Neural cell (in vitro differentiated cells): Measurements from ENCODE around the gene RAB3A. TPM values are rescaled to one million over a fixed set of nuclear protein-coding genes. Genes with fewer than 3 reads are reported as not detected.

Experiments
- H2AFZ ChIP-seq: fragments of 200-600, 300-800 bp; sonication (generic), shearing (Covaris generic); 2 replicates; pipeline ENCODE4 v1.6.0; 2014; ENCODE audit warnings: low read depth, mild to moderate bottlenecking, antibody characterized with exemption, low read length, moderate library complexity
- H3F3A ChIP-seq: fragments of 200-600 bp; shearing (Covaris generic); 2 replicates; pipeline ENCODE4 v1.6.1; 2016; ENCODE audit warnings: mild to moderate bottlenecking, moderate library complexity, mixed read lengths, antibody characterized with exemption, low read length; ENCODE audit not compliant: insufficient read depth, poor library complexity, severe bottlenecking
- H3K27ac ChIP-seq: fragments of 200-600, 300-800 bp; sonication (generic), shearing (Covaris generic); 2 replicates; pipeline ENCODE4 v1.5.1; 2014; ENCODE audit warnings: mild to moderate bottlenecking, low read length, moderate library complexity
- H3K27me3 ChIP-seq: fragments of 300-800, 200-600 bp; sonication (generic), shearing (Covaris generic); 2 replicates; pipeline ENCODE4 v1.6.0; 2014; ENCODE audit warnings: mild to moderate bottlenecking, low read depth, low read length, moderate library complexity; ENCODE audit not compliant: insufficient read depth
- H3K36me3 ChIP-seq: fragments of 300-800, 200-600 bp; sonication (generic), shearing (Covaris generic); 2 replicates; pipeline ENCODE4 v1.5.1; 2014; ENCODE audit warnings: mild to moderate bottlenecking, antibody characterized with exemption, low read length, moderate library complexity; ENCODE audit not compliant: insufficient read depth
- H3K4me2 ChIP-seq: fragments of 300-800, 200-600 bp; sonication (generic), shearing (Covaris generic); 2 replicates; pipeline ENCODE4 v1.6.0; 2014; ENCODE audit warnings: mild to moderate bottlenecking, low read length
- H3K4me3 ChIP-seq: fragments of 300-800, 200-600 bp; sonication (generic), shearing (Covaris generic); 2 replicates; pipeline ENCODE4 v1.5.1; 2014; ENCODE audit warnings: mild to moderate bottlenecking, low read length, moderate library complexity
- H3K79me2 ChIP-seq: fragments of 200-600 bp; shearing (Covaris generic); replicated peaks from 2 replicates; pipeline ENCODE4 v1.6.0; 2014; ENCODE audit warnings: mild to moderate bottlenecking, low read length, moderate library complexity; ENCODE audit not compliant: insufficient read depth
- H3K9ac ChIP-seq: fragments of 300-800, 200-600 bp; sonication (generic), shearing (Covaris generic); 2 replicates; pipeline ENCODE4 v1.6.1; 2016; ENCODE audit warnings: mild to moderate bottlenecking, low read length, mixed read lengths
- H3K9me2 ChIP-seq: fragments of 200-600 bp; shearing (Covaris generic); 2 replicates; pipeline ENCODE4 v1.6.1; 2016; ENCODE audit warnings: mild to moderate bottlenecking, low read length, mixed read lengths; ENCODE audit not compliant: insufficient read depth
- H3K9me3 ChIP-seq: fragments of 200-600, 300-800 bp; sonication (generic), shearing (Covaris generic); 2 replicates; pipeline ENCODE4 v1.6.1; 2016; ENCODE audit warnings: mild to moderate bottlenecking, mixed run types, low read length, moderate library complexity, mixed read lengths
- H4K20me1 ChIP-seq: fragments of 200-600 bp; shearing (Covaris generic); 2 replicates; pipeline ENCODE4 v1.6.1; 2016; ENCODE audit warnings: mild to moderate bottlenecking, mixed run types; ENCODE audit not compliant: insufficient read depth
- CTCF ChIP-seq: fragments of 450-650 bp; IDR thresholded peaks from 2 replicates; pipeline ENCODE4 v1.5.1; 2014; ENCODE audit warnings: antibody characterized with exemption, mild to moderate bottlenecking, moderate library complexity; ENCODE audit not compliant: poor library complexity, severe bottlenecking
- EP300 ChIP-seq: fragments of 450-650 bp; conservative IDR thresholded peaks from 2 replicates; pipeline ENCODE4 v1.6.1; 2014; ENCODE audit warnings: antibody characterized with exemption, mild to moderate bottlenecking, moderate library complexity; ENCODE audit not compliant: poor library complexity, severe bottlenecking
- EZH2 ChIP-seq: fragments of 200-600, 300-800 bp; shearing (Covaris generic), sonication (generic); IDR thresholded peaks from 2 replicates; pipeline ENCODE4 v1.6.1; 2014; ENCODE audit warnings: antibody characterized with exemption, low read length, borderline replicate concordance, mild to moderate bottlenecking; ENCODE audit not compliant: insufficient read depth, poor library complexity, severe bottlenecking
- MXI1 ChIP-seq: fragments of 450-650 bp; conservative IDR thresholded peaks from 2 replicates; pipeline ENCODE4 v1.6.1; 2014; ENCODE audit warnings: antibody characterized with exemption, mild to moderate bottlenecking; ENCODE audit not compliant: poor library complexity, severe bottlenecking
- POLR2AphosphoS5 ChIP-seq: IDR thresholded peaks from 2 replicates; pipeline ENCODE4 v1.6.1; 2012
- RAD21 ChIP-seq: fragments of 450-650 bp; conservative IDR thresholded peaks from 2 replicates; pipeline ENCODE4 v1.6.1; 2014; ENCODE audit warnings: antibody characterized with exemption, mild to moderate bottlenecking, moderate library complexity
- SMC3 ChIP-seq: fragments of 450-650 bp; conservative IDR thresholded peaks from 2 replicates; pipeline ENCODE4 v1.6.1; 2014; ENCODE audit warnings: antibody characterized with exemption, mild to moderate bottlenecking, moderate library complexity; ENCODE audit not compliant: poor library complexity
- TAF1 ChIP-seq: IDR thresholded peaks from 2 replicates; pipeline ENCODE4 v1.6.1; 2012; ENCODE audit warnings: low read depth
- polyA plus RNA-seq: library from polyadenylated mRNA; depleted of rRNA; stranded (reverse); fragments of >200 nt; gene quantifications from 2 replicates; pipeline ENCODE4 v1.2.3, GENCODE V29; 2014
- TF ChIP-seq, protein P1 (sequence below): IDR thresholded peaks from 2 replicates; pipeline ENCODE4 v1.6.1; 2012; ENCODE audit warnings: borderline replicate concordance

RAB3A gene
- polyA plus RNA-seq, 1 donor from 2014 or later: 32.3 TPM

- no peaks in the 10 kb centered on the region for H3K36me3 ChIP-seq
- H4K20me1 ChIP-seq: no peaks in the 10 kb centered on the region
- H3K9ac ChIP-seq: no peak overlapping the region
- H3K4me3 ChIP-seq: no peak overlapping the region
- H3K4me2 ChIP-seq: no peak overlapping the region
- H2AFZ ChIP-seq: no peak overlapping the region
- TF ChIP-seq SMC3 (no peak), MXI1 (no peak), EZH2 (no peak), CTCF (no peak), RAD21 (no peak), POLR2AphosphoS5 (no peak), EP300 (no peak), TAF1 (no peak)
- TF ChIP-seq, protein P1, sequence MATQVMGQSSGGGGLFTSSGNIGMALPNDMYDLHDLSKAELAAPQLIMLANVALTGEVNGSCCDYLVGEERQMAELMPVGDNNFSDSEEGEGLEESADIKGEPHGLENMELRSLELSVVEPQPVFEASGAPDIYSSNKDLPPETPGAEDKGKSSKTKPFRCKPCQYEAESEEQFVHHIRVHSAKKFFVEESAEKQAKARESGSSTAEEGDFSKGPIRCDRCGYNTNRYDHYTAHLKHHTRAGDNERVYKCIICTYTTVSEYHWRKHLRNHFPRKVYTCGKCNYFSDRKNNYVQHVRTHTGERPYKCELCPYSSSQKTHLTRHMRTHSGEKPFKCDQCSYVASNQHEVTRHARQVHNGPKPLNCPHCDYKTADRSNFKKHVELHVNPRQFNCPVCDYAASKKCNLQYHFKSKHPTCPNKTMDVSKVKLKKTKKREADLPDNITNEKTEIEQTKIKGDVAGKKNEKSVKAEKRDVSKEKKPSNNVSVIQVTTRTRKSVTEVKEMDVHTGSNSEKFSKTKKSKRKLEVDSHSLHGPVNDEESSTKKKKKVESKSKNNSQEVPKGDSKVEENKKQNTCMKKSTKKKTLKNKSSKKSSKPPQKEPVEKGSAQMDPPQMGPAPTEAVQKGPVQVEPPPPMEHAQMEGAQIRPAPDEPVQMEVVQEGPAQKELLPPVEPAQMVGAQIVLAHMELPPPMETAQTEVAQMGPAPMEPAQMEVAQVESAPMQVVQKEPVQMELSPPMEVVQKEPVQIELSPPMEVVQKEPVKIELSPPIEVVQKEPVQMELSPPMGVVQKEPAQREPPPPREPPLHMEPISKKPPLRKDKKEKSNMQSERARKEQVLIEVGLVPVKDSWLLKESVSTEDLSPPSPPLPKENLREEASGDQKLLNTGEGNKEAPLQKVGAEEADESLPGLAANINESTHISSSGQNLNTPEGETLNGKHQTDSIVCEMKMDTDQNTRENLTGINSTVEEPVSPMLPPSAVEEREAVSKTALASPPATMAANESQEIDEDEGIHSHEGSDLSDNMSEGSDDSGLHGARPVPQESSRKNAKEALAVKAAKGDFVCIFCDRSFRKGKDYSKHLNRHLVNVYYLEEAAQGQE: no peak
- no peaks in the 10 kb centered on the region for H3K27me3 ChIP-seq
- peaks cover 5% of the 10 kb centered on the region for H3K79me2 ChIP-seq
- H3K27ac ChIP-seq: no peak overlapping the region
- H3K9me2 ChIP-seq: no peaks in the 10 kb centered on the region
- no peaks in the 10 kb centered on the region for H3F3A ChIP-seq
- H3K9me3 ChIP-seq: no peaks in the 10 kb centered on the region
Measured at GRCh38 chr19:18156268-18156667, 47.6 kb downstream of the RAB3A start.

DNA sequence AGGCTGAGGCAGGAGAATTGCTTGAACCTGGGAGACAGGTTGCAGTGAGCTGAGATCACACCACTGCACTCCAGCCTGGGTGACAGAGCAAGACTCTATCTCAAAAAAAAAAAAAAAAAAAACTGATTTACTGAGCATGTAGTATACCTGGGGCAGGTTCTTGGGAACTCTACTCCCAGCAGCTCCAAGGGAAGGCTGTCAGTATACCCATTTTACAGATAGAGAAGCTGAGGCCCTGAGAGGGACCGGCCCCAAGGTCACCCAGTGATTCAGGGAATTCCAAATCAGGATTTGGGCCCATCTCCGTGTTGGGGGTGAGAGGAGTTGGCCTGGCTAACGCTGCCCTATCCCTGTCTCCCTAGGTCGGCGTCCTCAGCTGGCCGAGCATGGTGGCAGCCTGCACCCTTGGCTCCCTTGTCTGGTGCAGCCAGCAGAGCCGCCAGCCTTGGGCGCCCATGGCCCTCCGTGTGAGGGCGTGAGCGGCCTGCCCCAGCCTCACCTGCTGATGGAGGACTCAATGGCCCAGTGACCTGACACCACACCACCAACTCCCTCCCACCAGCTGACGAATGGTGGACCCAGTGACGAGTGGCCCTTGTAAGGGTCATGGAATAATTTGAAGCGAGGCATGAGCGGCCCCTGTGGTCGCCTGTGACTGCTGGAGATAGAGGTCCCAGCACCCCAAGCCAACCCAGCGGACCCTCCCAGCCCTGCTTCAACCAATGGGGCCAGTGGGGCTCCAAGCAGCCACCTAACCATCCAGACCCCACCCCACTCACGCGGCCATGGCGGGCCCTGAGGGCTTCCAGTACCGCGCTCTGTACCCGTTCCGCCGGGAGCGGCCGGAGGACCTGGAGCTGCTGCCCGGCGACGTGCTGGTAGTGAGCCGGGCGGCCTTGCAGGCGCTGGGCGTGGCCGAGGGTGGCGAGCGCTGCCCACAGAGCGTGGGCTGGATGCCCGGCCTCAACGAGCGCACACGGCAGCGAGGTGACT lies 48.5 kb downstream of the RAB3A start:
- no peaks in the 10 kb centered on the region for H3K36me3 ChIP-seq
- no peaks in the 10 kb centered on the region for H3K9me3 ChIP-seq
- H3K27me3 ChIP-seq: no peaks in the 10 kb centered on the region
- no peak overlapping the region for H3K27ac ChIP-seq
- H3F3A ChIP-seq: no peaks in the 10 kb centered on the region
- TF ChIP-seq SMC3: no peak
- TF ChIP-seq EP300: no peak
- no peak for TF ChIP-seq MXI1
- TF ChIP-seq POLR2AphosphoS5: no peak
- TF ChIP-seq, protein P1: no peak
- TF ChIP-seq CTCF: no peak
- TF ChIP-seq EZH2: no peak
- no peak for TF ChIP-seq TAF1
- no peak for TF ChIP-seq RAD21
- no peak overlapping the region for H2AFZ ChIP-seq
- peaks cover 5% of the 10 kb centered on the region for H3K79me2 ChIP-seq
- H3K4me3 ChIP-seq: no peak overlapping the region
- H3K4me2 ChIP-seq: no peak overlapping the region
- H3K9me2 ChIP-seq: no peaks in the 10 kb centered on the region
- no peak overlapping the region for H3K9ac ChIP-seq
- no peaks in the 10 kb centered on the region for H4K20me1 ChIP-seq
